Cardiac muscle cell (in vitro differentiated cells and primary cell): ENCODE measurements around the gene GABBR2. TPM values are rescaled to one million over a fixed set of nuclear protein-coding genes. Genes with fewer than 3 reads are reported as not detected.

Source experiments
- DNase-seq, 2 donors: peaks; one replicate each; pipeline versions ENCODE4 v3.0.0 to v3.0.0-alpha.2; 2010 to 2017; ENCODE audit warnings: low read depth in 1 of 2, low spot score in 1 of 2
- H3K27ac ChIP-seq: fragments of 200-600 bp; sonication (generic); 2 replicates; pipeline ENCODE4 v1.5.1; 2016
- H3K27me3 ChIP-seq: fragments of 200-600 bp; sonication (generic); 2 replicates; pipeline ENCODE4 v1.6.0; 2016; ENCODE audit warnings: control low read depth
- H3K36me3 ChIP-seq: fragments of 200-600 bp; sonication (generic); 2 replicates; pipeline ENCODE4 v1.5.1; 2016; ENCODE audit warnings: control low read depth
- H3K4me1 ChIP-seq: fragments of 200-600 bp; sonication (generic); 2 replicates; pipeline ENCODE4 v1.8.1; 2017; ENCODE audit warnings: low read depth, mild to moderate bottlenecking, mixed run types
- H3K4me3 ChIP-seq: fragments of 200-600 bp; sonication (generic); 2 replicates; pipeline ENCODE4 v1.5.1; 2016; ENCODE audit warnings: mild to moderate bottlenecking
- H3K9me3 ChIP-seq: fragments of 200-600 bp; sonication (generic); 2 replicates; pipeline ENCODE4 v1.5.1; 2017; ENCODE audit warnings: low read depth, mild to moderate bottlenecking, control low read depth
- polyA plus RNA-seq: library from polyadenylated mRNA; unstranded; fragments of >200 nt; fragmentation: Nextera tagmentation; extraction: Ambion mirVana; gene quantifications from 2 replicates; pipeline ENCODE4 v1.2.1, GENCODE V29; 2016
- total RNA-seq: library from RNA; depleted of rRNA; stranded (reverse); fragments of >200 nt; gene quantifications from 2 replicates; pipeline ENCODE4 v1.2.3, GENCODE V29; 2016
- TF ChIP-seq, protein P1 (sequence below): IDR thresholded peaks from 2 replicates; pipeline ENCODE4 v1.5.1; 2012; ENCODE audit warnings: low read depth, mild to moderate bottlenecking, low read length

GABBR2 gene
- total and polyA plus RNA-seq, 2 experiments from 2014 or later, result 0.06 TPM; not detected in 1

DNA sequence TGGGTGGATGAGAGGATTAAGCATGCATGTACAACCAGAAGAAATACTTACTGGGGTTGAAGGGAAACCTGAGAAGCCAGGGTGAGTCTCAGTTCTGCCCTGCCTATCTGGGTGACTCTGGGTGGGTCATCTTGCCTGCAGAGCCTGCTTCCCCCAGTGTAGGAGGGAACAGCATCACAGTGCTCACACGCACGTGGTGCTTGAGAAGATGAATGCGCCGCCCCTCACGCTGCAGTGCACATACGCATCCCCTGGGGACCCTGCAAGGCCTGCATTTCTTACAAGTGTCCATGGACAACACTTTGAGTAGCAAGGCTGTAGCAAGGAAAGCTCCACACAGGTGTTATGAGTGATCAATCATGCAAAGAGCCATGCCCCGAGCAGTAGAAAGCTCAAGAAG lies 18.7 kb upstream of the GABBR2 start:
- TF ChIP-seq, protein P1, sequence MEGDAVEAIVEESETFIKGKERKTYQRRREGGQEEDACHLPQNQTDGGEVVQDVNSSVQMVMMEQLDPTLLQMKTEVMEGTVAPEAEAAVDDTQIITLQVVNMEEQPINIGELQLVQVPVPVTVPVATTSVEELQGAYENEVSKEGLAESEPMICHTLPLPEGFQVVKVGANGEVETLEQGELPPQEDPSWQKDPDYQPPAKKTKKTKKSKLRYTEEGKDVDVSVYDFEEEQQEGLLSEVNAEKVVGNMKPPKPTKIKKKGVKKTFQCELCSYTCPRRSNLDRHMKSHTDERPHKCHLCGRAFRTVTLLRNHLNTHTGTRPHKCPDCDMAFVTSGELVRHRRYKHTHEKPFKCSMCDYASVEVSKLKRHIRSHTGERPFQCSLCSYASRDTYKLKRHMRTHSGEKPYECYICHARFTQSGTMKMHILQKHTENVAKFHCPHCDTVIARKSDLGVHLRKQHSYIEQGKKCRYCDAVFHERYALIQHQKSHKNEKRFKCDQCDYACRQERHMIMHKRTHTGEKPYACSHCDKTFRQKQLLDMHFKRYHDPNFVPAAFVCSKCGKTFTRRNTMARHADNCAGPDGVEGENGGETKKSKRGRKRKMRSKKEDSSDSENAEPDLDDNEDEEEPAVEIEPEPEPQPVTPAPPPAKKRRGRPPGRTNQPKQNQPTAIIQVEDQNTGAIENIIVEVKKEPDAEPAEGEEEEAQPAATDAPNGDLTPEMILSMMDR, result no peak
- no peak for DNase-seq
- Histone ChIP-seq H3K4me3 (no peak overlapping the region), H3K9me3 (no peaks in the 10 kb centered on the region), H3K4me1 (peaks cover 13% of the 10 kb centered on the region), H3K27ac (no peak overlapping the region), H3K27me3 (peaks cover 20% of the 10 kb centered on the region), H3K36me3 (no peaks in the 10 kb centered on the region)

- Histone ChIP-seq H3K27ac (no peak overlapping the region), H3K36me3 (no peaks in the 10 kb centered on the region), H3K4me3 (no peak overlapping the region), H3K4me1 (peaks cover 13% of the 10 kb centered on the region), H3K27me3 (peaks cover 20% of the 10 kb centered on the region), H3K9me3 (no peaks in the 10 kb centered on the region)
- TF ChIP-seq, protein P1, result no peak
- DNase-seq, result peak in 1 of 2 donors; percentile 61
These were observed 18.0 kb upstream of the GABBR2 start for GRCh38 chr9:98726735-98727134.

- no peak overlapping the region for H3K27ac ChIP-seq
These were observed 16.2 kb upstream of the GABBR2 start for GRCh38 chr9:98724810-98725530.

GRCh38 chr9:98721643-98722042 lies 12.9 kb upstream of the GABBR2 start:
- H3K27me3 ChIP-seq, result peaks cover 39% of the 10 kb centered on the region
- TF ChIP-seq, protein P1, result no peak
- no peaks in the 10 kb centered on the region for H3K36me3 ChIP-seq
- H3K27ac ChIP-seq, result no peak overlapping the region
- H3K4me1 ChIP-seq, result no peaks in the 10 kb centered on the region
- DNase-seq, result no peak
- no peaks in the 10 kb centered on the region for H3K9me3 ChIP-seq
- no peak overlapping the region for H3K4me3 ChIP-seq

More at GRCh38 chr9:98724810-98725530, 16.2 kb upstream of the GABBR2 start:
- Histone ChIP-seq H3K9me3 (no peaks in the 10 kb centered on the region), H3K4me3 (no peak overlapping the region), H3K36me3 (no peaks in the 10 kb centered on the region), H3K27me3 (peaks cover 20% of the 10 kb centered on the region), H3K4me1 (no peaks in the 10 kb centered on the region)
- DNase-seq, result no peak
- TF ChIP-seq, protein P1, result no peak

DNA sequence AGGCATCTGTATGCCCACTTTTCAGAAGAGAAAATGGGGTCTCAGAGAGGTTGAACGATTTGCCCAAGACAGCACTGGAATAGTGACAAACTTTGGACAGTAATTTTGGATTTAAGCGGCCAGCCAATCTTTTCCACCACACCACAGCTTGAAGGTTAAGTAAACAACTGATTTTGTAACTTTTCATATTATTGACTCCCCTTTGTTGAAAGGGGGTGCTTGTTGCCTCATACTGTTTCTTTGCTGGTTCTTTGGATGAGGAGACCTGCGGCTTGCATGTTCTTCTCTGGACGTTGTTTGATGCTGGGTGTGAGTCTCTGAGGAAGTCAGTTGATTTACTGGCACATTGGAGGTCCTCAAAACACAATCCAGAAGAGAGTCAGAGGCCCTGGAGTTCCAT lies 11.7 kb upstream of the GABBR2 start:
- Histone ChIP-seq H3K4me1 (no peaks in the 10 kb centered on the region), H3K27me3 (peaks cover 46% of the 10 kb centered on the region), H3K4me3 (no peak overlapping the region), H3K27ac (no peak overlapping the region), H3K9me3 (no peaks in the 10 kb centered on the region), H3K36me3 (no peaks in the 10 kb centered on the region)
- no peak for DNase-seq
- TF ChIP-seq, protein P1, result no peak
